Mammary epithelial cell (primary cell): ENCODE measurements around the gene TNPO2.

Experiments used
- EZH2 ChIP-seq: IDR thresholded peaks from 2 replicates; pipeline ENCODE4 v1.6.1; 2012; ENCODE audit warnings: low read length, inconsistent platforms, borderline replicate concordance
- TF ChIP-seq, protein P1 (sequence below), 2 donors: IDR thresholded peaks in 1 of 2; conservative IDR thresholded peaks in 1 of 2; 2 replicates each; pipeline ENCODE4 v1.5.1; 2011 to 2012; ENCODE audit warnings: inconsistent platforms in 2 of 2, low read length in 2 of 2, mild to moderate bottlenecking in 2 of 2, control low read depth in 1 of 2, low read depth in 1 of 2; ENCODE audit not compliant: insufficient read depth in 1 of 2; ENCODE audit errors: extremely low read depth in 1 of 2

DNA sequence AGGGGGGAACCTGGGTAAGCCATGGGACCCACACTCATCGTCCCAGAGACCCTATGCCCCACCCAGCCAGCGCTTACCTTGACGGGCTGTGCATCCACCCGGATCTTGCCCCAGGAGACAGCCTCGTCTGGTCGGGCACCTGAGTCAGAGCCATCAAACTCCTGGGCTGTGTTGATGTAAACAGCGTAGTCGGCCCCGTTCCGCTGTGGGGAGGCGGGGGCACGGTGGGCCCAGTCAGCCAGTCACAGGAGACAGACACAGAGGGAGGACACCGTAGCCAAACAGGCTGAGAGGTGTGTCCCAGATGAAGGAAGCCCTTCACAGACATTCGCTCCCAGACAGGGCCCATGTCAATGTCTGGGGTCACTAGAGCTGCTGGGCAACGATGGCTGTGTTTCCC is 47.8 kb downstream of the TNPO2 start:
- no peak for TF ChIP-seq EZH2
- TF ChIP-seq, protein P1, sequence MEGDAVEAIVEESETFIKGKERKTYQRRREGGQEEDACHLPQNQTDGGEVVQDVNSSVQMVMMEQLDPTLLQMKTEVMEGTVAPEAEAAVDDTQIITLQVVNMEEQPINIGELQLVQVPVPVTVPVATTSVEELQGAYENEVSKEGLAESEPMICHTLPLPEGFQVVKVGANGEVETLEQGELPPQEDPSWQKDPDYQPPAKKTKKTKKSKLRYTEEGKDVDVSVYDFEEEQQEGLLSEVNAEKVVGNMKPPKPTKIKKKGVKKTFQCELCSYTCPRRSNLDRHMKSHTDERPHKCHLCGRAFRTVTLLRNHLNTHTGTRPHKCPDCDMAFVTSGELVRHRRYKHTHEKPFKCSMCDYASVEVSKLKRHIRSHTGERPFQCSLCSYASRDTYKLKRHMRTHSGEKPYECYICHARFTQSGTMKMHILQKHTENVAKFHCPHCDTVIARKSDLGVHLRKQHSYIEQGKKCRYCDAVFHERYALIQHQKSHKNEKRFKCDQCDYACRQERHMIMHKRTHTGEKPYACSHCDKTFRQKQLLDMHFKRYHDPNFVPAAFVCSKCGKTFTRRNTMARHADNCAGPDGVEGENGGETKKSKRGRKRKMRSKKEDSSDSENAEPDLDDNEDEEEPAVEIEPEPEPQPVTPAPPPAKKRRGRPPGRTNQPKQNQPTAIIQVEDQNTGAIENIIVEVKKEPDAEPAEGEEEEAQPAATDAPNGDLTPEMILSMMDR (conservative IDR thresholded peaks at IDR 0.05 in 1 of 2, IDR thresholded peaks at IDR 0.05 in 1 of 2; ENCODE audit: extremely low read depth in 1 of 2, insufficient read depth in 1 of 2, low read depth in 1 of 2, low read length in 2 of 2), result no peak
